ENCODE results near the gene SSTR3.
"Not testable (repeated sequence)": the region's sequence is repeated elsewhere in the genome, so short reads cannot be mapped to it uniquely, and the experiment has no call there.

The SSTR3 gene

DNA sequence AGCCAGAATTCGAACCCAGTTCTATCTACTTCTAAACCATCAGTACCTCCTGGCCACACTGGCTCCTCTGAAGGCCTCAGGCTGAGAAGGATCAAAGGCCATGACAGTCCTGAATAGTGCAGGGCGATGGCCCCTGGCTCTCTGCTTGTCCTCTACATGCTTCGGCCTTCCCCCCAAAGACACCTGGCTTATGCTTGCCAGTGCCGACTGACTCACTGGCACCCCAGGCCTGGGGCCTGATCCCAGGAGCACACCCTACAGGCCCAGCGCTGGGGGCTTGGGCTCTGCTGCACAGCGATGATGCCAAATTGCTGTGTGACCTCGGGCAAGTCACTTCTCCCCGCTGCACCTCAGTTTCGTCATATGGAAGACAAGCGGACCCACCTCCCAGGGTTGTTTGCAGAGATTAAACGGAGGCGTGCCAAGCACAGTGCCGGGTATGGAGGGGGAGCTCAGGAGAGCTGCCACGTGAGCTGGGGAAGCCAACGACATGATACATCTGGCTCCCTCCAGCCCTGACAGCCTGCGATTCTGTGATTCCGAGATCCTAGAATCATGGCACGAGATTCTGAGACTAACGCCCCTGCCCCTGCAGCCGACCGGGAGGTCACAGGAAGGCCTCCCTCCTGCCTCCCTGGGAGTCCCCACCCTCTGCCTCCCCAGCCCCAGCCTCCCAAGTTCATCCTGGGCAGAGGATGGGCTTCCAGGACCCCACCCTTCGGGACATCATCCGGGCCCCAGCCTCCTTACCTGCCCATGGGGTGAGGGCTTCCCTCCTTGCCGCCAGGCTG lies 1.0 kb downstream of the SSTR3 start:
- DNase-seq = no peak
- H3K27ac Mint-ChIP-seq = peak overlapping the region in 1 of 2 donors; percentile 55
- no peak for ATAC-seq
- H3K27me3 Mint-ChIP-seq = no peaks in the 10 kb centered on the region
- no peaks in the 10 kb centered on the region for H3K9me3 Mint-ChIP-seq
- H3K4me1 Mint-ChIP-seq = peaks cover 85% of the 10 kb centered on the region
- H3K4me3 Mint-ChIP-seq = no peak overlapping the region

DNA sequence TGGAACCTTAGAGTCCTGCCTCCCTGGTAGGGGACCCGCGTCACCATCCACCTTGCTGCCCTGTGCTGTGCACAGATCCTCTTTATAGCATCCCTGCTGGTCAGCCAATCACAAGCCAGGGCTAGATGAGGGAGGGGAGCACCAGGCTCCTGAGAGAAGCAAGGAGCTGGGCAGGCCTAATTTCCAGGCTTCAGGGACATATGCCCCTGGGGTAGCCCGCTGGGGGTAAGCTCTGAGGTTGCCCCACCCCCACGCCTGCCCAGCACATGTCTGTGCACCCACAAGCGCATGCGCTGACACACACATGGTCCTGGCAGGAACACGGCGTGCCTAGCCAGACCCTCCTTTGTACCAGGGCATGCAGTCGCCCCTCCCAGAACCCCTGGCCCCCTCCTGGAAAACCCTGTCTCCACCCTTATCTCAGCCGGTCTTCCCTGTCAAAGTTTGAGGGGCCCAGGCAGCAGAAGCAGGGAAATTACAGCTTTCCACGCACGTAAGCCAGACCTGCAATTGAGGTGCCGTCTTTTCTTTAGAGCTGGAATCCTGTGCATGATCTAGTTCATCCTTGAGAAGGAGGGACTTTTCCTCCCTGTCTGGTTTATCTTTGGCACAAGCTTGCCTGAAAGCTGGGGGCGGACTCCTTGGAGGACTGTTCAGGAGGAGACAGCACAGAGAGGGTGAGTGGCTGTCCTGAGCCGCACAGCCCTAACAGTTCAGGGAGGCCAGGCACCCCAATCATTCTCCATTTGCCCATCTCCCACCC lies 2.1 kb downstream of the SSTR3 start:
- Mint-ChIP-seq H3K4me3 (no peak overlapping the region), H3K4me1 (peaks cover 91% of the 10 kb centered on the region), H3K27me3 (no peaks in the 10 kb centered on the region), H3K9me3 (no peaks in the 10 kb centered on the region), H3K27ac (no peak overlapping the region)
- DNase-seq = no peak
- no peak for ATAC-seq

DNA sequence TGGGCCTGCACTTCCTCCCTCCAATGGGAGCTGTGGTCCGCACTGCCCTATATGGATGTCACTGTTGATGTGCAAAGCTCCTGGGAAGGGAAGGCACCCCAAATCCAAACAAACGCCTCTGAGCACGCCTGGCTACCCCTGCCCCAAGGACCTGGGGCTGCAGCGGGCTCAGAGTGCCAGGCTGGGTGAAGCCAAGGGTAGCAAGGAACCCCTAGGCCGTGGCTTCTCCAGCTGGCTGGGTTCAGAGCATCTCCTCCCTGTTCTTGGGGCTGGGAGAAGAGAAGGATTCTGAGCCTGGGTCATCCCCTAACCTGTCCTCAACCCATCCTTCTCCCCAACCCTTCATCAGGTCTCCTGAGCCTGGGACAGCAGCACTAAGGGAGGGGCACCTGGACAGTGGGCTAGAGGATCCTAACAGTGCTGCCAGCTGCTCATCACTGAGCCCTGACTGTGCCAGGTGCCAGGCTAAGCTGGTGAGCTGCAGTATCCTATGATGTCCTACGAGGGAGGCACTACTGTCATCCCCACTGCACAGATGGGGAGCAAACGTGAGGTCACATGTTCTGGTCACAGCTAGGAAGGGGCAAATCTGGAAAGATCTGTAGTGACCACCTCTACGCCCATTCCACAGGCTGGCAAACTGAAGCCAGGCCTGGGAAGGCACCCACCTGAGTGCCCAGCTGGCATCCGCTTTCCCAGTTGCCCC lies 3.0 kb downstream of the SSTR3 start:
- H3K9me3 Mint-ChIP-seq = no peaks in the 10 kb centered on the region
- H3K4me1 Mint-ChIP-seq = peaks cover 93% of the 10 kb centered on the region
- no peak for ATAC-seq
- no peak overlapping the region for H3K4me3 Mint-ChIP-seq
- DNase-seq = no peak
- no peak overlapping the region for H3K27ac Mint-ChIP-seq
- H3K27me3 Mint-ChIP-seq = no peaks in the 10 kb centered on the region

DNA sequence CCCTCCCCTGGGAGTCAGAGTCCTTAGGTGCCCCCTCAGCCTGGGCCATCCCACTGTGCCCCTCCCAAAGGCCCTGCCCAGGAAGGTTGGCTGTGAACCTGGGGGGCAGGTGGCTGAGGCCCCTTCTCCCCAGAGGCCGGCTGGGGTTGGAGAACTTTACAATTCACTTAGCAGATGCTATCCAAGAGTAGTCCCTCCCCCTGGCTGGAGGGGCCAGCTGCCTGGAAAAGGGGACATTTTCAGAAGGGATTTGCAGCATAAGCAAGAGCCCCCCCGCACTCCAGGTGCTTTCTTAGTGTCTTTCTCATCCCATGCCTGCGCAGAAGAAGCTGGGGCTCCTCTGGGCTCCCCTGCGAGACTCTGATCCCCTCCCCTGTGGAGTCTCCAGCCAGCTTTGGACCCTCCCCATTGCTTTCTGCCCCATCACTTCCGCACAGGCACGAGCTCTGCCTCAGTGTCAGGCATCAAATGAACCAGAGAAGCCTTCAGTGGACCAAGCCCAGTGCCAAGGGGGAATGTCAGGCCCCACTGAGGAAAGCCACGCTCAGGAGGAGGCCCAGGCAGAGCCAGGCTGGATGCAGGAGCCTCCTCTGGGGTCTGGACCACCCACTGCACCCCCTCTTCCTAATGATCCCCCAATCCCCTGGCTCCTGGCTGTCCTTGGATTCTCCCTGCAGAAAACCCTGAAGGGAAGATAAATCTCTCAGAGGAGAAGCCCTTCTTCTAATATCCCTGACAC lies 3.7 kb downstream of the SSTR3 start:
- Mint-ChIP-seq H3K27me3 (no peaks in the 10 kb centered on the region), H3K27ac (peak overlapping the region; percentile 46 to 47), H3K9me3 (no peaks in the 10 kb centered on the region), H3K4me1 (peaks cover 93% of the 10 kb centered on the region), H3K4me3 (peak overlapping the region in 1 of 2 donors; percentile 32)
- DNase-seq (no peak), ATAC-seq (no peak)

DNA sequence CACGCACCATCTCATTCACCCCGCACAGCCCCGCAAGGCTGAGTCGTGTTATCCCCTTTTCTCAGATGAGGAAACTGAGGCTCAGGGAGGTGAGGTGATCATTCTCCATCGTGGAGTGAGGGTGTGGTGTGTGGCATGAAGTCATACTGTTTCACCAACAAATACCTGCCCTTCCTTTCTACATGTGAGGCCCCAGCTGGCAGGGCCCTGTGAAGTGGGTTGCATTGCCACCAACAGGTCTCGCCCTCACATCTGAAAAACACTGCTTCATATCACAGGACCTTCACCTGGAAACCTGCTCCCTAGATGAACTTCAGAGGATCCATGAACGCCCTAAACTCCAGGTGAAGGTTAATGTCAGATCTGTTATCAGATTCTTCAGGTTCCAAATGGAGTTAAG lies 4.3 kb downstream of the SSTR3 start:
- H3K4me3 Mint-ChIP-seq = no peak overlapping the region
- H3K4me1 Mint-ChIP-seq = peaks cover 93% of the 10 kb centered on the region
- H3K27me3 Mint-ChIP-seq = no peaks in the 10 kb centered on the region
- no peak for ATAC-seq
- H3K9me3 Mint-ChIP-seq = no peaks in the 10 kb centered on the region
- DNase-seq = no peak
- H3K27ac Mint-ChIP-seq = no peak overlapping the region

DNA sequence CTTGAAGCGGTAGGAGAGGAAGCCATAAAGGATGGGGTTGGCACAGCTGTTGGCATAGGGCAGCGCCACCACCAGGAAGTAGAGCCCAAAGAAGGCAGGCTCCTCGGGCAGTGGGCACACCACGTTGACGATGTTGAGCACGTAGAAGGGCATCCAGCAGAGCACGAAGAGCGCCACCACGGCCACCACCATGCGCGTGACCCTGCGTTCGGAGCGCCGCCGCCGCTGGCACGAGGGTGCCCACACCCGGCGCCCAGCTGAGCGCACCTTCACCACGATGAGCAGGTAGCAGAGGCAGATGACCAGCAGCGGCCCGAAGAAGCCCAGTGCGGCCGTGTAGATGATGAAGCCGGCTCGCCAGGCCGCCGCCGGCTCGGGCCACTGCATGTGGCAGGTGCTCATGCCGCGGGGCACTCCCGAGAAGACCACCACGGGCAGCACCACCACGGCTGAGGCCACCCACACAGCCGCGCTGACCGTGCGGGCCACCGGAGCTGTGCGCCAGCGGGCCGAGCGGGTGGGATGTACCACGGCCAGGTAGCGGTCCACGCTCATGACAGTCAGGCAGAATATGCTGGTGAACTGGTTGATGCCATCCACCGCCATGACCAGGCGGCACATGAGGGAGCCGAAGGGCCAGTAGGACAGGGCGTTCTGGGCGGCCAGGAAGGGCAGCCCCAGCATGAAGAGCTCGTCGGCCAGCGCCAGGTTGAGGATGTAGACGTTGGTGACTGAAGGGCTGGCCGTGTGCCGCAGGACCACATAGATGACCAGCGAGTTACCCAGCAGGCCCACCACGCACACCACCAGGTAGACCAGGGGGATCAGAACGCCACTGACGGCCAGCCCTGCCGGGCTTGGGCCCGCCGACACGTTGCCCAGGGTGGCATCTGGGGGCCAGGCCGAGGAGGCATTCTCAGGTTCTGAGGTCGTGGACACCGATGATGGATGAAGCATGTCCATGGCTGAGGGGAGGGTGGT lies 5.1 kb downstream of the SSTR3 start:
- DNase-seq (no peak), ATAC-seq (no peak)
- no peaks in the 10 kb centered on the region for H3K27me3 Mint-ChIP-seq
- H3K4me3 Mint-ChIP-seq = peak overlapping the region in 1 of 2 donors; percentile 20
- H3K27ac Mint-ChIP-seq = peak overlapping the region in 1 of 2 donors; percentile 48
- H3K9me3 Mint-ChIP-seq = no peaks in the 10 kb centered on the region
- H3K4me1 Mint-ChIP-seq = peaks cover 93% of the 10 kb centered on the region

DNA sequence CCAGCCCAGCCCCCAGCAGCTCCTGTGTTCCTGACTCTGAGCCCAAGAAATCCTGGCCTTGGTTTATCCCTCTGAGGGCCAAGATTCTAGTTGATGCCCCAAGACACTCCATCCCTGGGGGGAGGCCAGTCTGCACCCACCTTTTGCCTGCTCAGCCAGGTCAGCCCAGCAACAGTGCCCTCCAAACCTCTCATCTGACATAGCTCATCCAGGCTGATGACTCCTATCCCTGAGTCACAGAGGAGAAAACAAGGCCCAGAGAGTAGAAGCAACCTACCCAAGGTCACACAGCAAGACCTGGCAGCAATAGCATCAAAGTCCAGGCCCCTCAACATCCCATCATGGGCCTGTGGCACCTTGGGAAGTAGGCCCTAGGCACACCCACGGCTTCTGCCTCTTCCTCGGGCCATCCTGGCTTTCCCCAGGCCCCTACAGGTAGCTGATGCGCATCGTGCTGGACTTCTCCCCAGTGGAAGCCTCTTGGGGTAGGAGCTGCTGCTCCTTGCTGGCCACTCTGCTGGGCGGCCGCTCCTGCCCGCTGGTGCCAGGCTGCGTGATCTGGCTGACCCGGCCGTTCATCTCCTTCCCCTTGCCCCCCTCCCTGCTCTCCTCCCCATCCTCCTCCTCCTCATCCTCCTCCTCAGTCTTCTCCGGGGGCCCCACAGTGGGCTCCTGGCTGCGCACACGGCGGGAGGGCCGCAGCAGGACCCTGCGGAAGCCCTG lies 6.0 kb downstream of the SSTR3 start:
- no peak for ATAC-seq
- H3K4me3 Mint-ChIP-seq = no peak overlapping the region

DNA sequence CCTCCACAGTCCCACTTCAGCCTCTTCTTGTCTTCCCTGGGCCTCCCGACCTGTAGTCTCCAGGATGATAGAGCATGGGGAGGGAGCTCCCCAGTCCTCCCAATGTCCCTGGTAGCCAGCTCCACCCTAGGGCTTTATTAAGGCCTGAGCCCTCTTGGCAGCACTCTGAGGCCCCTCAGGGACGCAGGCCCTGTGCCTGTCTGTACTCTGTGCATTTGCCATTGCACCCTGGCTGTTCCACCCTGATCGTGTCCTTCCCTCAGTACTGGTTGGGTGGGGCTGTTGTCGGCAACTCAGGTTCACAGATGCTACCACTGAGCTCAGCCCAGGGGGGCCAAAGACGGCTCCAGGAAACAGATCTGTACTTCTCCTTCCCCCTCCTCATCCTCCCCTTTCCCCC lies 7.2 kb downstream of the SSTR3 start:
- Mint-ChIP-seq H3K27me3 (no peaks in the 10 kb centered on the region), H3K27ac (peak overlapping the region in 1 of 2 donors; percentile 28), H3K4me3 (no peak overlapping the region), H3K9me3 (no peaks in the 10 kb centered on the region), H3K4me1 (peaks cover 95% of the 10 kb centered on the region)
- DNase-seq (no peak), ATAC-seq (no peak)

More for the DNA sequence above, 6.0 kb downstream of the SSTR3 start:
- no peak for DNase-seq
- H3K4me1 Mint-ChIP-seq = peaks cover 93% of the 10 kb centered on the region
- H3K27ac Mint-ChIP-seq = peak overlapping the region in 1 of 2 donors; percentile 48
- H3K9me3 Mint-ChIP-seq = no peaks in the 10 kb centered on the region
- no peaks in the 10 kb centered on the region for H3K27me3 Mint-ChIP-seq

DNA sequence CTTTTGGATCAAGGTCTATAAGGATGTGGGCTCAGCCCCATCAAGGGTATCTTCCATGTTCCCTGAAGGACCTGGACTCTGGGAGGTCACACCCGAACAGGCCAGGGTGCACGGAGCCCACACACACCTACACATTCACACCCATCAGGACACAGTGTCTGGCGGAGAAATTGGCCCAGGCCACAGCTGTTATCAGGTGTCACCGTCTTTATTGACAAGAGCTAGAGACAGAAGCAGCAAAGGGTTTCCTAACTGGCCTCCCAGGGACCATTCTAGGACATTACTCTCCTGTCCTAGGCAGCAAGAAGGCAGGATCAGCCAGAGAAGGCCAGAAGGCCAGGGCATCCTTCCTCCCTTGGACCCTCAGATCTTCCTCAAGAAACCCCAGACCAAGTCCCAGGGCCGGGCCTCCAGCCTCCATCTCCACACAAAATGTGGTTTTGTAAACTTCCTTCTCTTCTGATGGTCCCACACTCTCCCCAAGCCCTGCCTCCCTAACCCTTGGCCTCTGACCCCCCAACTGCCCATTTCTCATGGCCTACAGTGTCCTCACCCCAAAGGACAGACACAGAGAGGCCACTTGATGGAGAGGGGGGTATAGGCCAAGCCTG lies 8.1 kb downstream of the SSTR3 start:
- peaks cover 95% of the 10 kb centered on the region for H3K4me1 Mint-ChIP-seq
- no peak for DNase-seq
- ATAC-seq = no peak
- H3K4me3 Mint-ChIP-seq = no peak overlapping the region
- no peak overlapping the region for H3K27ac Mint-ChIP-seq
- no peaks in the 10 kb centered on the region for H3K9me3 Mint-ChIP-seq
- no peaks in the 10 kb centered on the region for H3K27me3 Mint-ChIP-seq

DNA sequence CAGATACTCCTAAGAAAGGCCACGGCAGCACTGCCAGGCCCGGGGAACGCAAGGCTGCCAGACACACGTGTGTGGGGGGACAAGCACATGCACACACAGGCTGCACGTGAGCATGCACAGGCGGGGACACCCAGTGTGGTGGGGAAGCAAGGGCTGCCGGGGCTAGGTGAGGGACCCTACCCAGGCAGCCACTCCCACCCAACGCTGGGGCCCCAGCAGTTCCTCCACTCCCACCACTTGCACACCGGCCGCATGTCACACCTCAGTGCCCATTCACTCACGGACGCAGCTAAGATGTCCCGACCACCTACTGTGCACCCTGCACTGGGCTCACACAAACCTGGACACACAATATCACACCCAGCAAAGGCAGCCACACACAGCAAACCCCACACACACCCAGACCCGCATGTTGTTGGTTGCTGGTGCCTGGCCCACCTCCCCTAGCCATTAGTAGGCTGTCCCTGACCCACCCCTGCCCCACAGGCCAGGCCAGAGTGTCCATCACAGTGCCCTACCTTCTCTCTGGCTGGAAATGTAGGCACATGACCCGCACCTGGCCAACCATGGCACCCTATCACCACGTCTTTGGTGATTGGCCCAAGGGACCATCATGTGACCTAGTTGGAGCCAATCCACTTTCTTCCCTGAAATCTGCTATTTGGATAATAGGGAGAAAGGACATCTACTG lies 8.8 kb downstream of the SSTR3 start:
- peaks cover 89% of the 10 kb centered on the region for H3K4me1 Mint-ChIP-seq
- no peak for ATAC-seq
- DNase-seq = no peak
- H3K9me3 Mint-ChIP-seq = no peaks in the 10 kb centered on the region
- H3K27me3 Mint-ChIP-seq = no peaks in the 10 kb centered on the region
- H3K4me3 Mint-ChIP-seq = no peak overlapping the region
- H3K27ac Mint-ChIP-seq = no peak overlapping the region

DNA sequence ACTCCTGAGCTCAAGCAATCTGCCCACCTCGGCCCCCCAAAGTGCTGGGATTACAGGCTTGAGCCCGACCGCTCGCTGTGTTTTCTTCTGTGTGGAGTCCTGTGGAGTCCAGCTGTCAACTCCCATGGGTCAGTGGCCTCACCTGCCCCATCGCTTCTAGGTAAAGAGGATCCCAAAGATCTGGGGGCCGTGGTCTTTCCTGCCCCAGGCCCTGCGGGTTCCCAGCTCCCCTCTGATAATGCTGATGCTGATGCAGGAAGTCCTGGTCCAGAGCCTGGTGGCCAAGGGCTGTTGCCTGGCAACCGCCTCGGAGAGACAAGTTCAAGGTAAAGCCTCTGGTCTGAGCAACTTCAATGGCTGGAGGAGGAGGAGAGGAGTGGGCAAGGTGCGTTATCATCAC lies 9.6 kb downstream of the SSTR3 start:
- DNase-seq (no peak), ATAC-seq (no peak)
- H3K9me3 Mint-ChIP-seq = no peaks in the 10 kb centered on the region
- no peaks in the 10 kb centered on the region for H3K27me3 Mint-ChIP-seq
- H3K27ac Mint-ChIP-seq = peak overlapping the region in 1 of 2 donors; percentile 42
- H3K4me1 Mint-ChIP-seq = peaks cover 88% of the 10 kb centered on the region
- no peak overlapping the region for H3K4me3 Mint-ChIP-seq

DNA sequence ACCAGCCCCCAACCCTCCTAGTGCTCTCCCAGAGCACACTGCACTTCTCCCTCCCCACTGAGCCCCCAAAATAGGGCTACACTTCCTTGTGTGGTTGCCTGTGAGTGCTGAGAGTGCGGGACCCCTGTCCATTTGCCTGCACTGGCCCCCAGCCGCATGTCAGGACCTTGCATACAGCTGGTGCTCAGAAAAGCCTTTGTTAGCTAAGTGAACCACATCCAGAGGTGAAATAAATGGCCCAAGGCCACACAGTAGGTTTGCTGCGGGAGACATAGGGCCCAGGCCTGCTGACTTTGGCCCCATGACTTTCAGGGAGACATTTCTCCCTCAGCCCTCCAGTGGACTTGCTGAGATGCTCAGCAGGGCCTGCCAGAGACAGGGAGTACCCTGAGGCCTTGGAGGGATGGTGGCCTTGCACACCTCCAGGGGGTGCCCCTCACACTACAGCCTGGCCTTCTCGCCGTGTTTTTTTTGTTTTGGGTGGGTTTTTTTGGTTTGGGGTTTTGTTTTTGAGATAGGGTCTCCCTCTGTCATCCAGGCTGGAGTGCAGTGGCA lies 10.2 kb downstream of the SSTR3 start:
- Mint-ChIP-seq H3K9me3 (no peaks in the 10 kb centered on the region), H3K27ac (peak overlapping the region in 1 of 2 donors; percentile 48), H3K4me1 (peaks cover 88% of the 10 kb centered on the region), H3K27me3 (no peaks in the 10 kb centered on the region), H3K4me3 (no peak overlapping the region)
- no peak for DNase-seq
- no peak for ATAC-seq

DNA sequence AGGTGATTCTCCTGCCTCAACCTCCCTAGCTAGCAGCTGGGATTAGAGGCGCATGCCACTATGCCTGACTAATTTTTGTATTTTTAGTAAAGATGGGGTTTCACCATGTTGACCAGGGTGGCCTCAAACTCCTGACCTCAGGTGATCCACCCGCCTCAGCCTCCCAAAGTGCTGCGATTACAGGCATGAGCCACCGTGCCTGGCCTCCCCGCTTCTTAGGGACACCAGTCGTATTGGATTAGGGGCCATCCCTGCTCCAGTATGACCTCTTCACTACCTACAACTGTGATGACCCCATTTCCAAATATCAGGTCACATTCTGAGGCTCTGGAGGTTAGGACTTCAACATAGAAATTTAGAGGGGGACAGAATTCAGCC lies 10.8 kb downstream of the SSTR3 start:
- peaks cover 89% of the 10 kb centered on the region for H3K4me1 Mint-ChIP-seq
- not testable (repeated sequence) for H3K9me3 Mint-ChIP-seq, H3K27me3 Mint-ChIP-seq, DNase-seq, H3K4me3 Mint-ChIP-seq, ATAC-seq
- peak overlapping the region in 1 of 2 donors; percentile 9 for H3K27ac Mint-ChIP-seq

All from stimulated activated naive CD8-positive, alpha-beta T cell treated with anti-CD3 and anti-CD28 coated beads, Interleukin-15, amount 100 ng/mL, for 72 hours (primary cell).